Fibroblast of mammary gland (primary cell): ENCODE data around the gene MYH16.
A peak's percentile ranks its signal among the peaks of the same experiment; 100 is the strongest.
"Not testable (repeated sequence)": the region's sequence is repeated elsewhere in the genome, so short reads cannot be mapped to it uniquely, and the experiment has no call there.

Experiments used
- DNase-seq: peaks from one replicate; pipeline ENCODE4 v3.0.0-alpha.2; 2010; ENCODE audit warnings: low read depth
- H3K4me3 ChIP-seq: 2 replicates; pipeline ENCODE4 v1.5.1; 2011; ENCODE audit warnings: low read depth, mild to moderate bottlenecking, low read length, moderate library complexity; ENCODE audit not compliant: control insufficient read depth
- TF ChIP-seq, protein P1 (sequence below): conservative IDR thresholded peaks from 2 replicates; pipeline ENCODE4 v1.5.1; 2011; ENCODE audit warnings: low read depth, low read length, inconsistent platforms; ENCODE audit not compliant: control insufficient read depth, insufficient read depth

The MYH16 gene

DNA sequence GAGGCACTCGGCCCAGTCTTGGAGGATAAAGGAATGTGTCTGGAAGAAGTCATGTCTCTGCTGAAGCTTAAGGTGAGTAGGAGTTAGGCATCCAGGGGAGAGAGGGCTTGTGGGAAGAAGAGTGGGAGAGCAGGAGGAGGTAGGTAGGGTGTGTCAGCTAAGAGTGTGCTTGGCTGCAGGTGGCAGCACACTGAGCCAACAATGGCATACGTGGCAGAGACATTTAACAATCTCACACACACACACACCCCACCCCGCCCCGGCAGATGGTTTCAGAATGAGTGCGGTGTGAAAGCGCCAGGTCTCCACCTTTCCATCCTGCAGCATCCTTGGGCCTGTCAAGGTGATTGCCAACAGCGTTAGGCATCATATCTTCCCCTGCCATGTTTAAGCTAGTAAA is 41.9 kb downstream of the MYH16 start:
- TF ChIP-seq, protein P1, sequence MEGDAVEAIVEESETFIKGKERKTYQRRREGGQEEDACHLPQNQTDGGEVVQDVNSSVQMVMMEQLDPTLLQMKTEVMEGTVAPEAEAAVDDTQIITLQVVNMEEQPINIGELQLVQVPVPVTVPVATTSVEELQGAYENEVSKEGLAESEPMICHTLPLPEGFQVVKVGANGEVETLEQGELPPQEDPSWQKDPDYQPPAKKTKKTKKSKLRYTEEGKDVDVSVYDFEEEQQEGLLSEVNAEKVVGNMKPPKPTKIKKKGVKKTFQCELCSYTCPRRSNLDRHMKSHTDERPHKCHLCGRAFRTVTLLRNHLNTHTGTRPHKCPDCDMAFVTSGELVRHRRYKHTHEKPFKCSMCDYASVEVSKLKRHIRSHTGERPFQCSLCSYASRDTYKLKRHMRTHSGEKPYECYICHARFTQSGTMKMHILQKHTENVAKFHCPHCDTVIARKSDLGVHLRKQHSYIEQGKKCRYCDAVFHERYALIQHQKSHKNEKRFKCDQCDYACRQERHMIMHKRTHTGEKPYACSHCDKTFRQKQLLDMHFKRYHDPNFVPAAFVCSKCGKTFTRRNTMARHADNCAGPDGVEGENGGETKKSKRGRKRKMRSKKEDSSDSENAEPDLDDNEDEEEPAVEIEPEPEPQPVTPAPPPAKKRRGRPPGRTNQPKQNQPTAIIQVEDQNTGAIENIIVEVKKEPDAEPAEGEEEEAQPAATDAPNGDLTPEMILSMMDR, result no peak
- no peak for DNase-seq
- no peak overlapping the region for H3K4me3 ChIP-seq

DNA sequence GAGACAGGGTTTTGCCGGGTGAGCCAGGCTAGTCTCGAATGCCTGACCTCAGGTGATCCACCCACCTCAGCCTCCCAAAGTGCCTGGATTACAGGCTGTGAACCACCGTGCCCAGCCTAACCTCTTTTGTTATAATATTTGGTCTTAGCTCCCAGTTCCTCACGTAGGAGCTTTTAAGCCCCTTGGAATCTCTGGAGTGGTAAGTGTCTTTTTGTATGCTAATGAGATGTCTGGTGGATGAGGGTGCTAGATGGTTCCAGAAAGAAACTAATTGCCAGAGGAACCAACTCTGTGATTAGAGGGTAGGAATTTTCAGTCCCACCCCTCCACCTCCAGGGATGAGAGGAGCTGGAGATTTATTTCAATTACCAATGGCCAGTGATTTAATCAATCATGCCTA is 47.7 kb downstream of the MYH16 start:
- H3K4me3 ChIP-seq, result no peak overlapping the region
- TF ChIP-seq, protein P1, result no peak
- no peak for DNase-seq

DNA sequence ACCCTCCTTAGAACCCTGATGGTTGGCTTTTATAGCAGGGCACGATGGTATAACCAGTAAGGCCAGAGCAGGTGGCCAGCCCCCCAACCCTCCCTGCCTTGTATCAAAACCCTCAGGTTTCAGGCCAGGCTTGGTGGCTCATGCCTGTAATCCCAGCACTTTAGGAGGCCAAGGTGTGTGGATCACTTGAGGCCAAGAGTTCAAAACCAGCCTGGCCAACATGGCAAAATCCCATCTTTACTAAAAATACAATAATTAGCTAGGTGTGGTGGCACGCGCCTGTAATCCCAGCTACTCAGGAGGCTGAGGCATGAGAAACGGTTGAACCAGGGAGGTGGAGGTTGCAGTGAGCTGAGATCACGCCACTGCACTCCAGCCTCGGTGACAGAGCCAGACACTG is 50.0 kb downstream of the MYH16 start:
- DNase-seq, H3K4me3 ChIP-seq: not testable (repeated sequence)

DNA sequence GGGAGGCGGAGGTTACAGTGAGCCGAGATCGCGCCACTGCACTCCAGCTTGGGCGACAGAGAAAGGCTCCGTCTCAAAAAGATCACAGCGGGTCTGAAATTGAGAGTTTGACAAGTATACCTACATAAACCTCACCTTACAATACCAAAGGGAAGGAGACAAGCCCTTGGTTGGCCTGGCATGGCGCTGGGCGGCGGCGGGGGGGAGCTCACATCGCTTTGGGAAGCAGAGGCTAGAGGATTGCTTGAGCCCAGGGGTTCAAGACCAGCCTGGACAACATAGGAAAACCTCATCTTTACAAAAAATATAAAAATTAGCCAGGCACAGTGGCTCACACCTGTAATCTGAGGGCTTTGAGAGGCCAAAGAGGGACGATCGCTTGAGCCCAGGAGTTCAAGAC is 51.9 kb downstream of the MYH16 start:
- TF ChIP-seq, protein P1, result no peak
- H3K4me3 ChIP-seq, result peak overlapping the region; percentile 80
- no peak for DNase-seq

DNA sequence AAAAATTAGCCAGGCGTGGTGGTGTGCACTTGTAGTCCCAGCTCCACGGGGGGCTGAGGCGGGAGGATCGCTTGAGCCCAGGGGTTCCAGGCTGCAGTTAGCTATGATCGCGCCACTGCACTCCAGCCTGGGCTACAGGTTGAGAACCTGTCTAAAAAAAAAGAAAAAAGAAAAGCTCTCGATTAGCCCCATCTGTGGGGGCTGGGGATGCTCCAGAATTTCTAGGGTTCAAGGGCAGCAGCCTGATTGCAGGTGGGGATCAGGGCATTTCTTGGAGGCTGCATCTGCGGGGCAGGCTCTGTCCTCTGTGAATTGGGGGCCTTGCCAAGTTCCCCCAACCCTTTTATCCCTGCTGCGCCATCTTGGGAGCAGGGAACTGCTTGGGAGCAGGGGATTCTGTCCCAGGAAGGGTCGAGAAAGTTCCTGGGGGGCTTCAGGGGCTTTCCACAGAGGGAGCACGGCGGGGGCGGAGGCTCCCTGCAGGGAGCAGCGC is 52.4 kb downstream of the MYH16 start:
- DNase-seq, result no peak
- H3K4me3 ChIP-seq, result peak overlapping the region; percentile 80

DNA sequence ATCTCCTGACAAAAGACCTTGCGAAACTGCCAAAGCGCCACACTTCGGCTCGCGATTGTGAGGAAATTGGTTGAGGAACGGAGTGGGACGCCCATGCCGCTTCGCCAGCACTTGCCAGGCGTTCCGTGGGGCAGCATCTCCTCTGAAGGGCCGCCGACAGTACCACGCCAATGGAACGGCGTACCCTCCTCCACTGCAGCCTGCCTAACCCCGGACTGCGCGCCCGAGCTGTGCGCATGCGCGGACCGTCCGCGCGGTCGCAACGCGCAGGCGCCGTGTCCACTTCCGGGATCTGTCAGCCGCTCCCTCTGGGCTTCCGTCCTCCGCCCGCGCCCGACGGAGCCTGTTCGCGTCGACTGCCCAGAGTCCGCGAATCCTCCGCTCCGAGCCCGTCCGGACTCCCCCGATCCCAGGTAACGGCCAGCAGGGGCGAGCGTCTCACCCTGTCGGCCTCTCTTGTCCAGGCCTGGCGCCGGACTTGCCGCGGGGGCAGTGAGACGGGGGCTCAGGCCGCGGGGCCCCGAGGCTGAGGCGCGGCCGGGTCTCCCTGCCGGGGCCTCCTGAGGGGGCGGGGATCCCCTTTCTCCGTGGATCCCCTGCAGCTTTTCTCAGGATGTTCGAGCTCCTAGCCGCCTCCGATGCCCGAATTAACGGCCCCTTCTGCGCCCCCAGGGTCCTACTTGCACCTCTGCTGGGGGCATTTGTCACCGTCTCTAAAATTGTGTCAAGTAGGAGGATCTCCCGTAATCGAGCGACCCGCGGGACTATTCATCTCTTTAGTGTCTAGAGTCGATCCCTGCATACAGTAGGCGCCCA is 53.2 kb downstream of the MYH16 start, which contains the start of gene ARPC1A:
ARPC1A (plus strand) TSS at position 307 of the 816 bp plus-strand sequence. CDS start 7,456 bp downstream, outside the sequence.
- H3K4me3 ChIP-seq, result peak within 1 kb of the TSS; percentile 80
- TF ChIP-seq, protein P1, result peak; percentile 23
- DNase-seq, result peak; percentile 93

More for the DNA sequence above, 52.4 kb downstream of the MYH16 start:
- TF ChIP-seq, protein P1, result no peak

DNA sequence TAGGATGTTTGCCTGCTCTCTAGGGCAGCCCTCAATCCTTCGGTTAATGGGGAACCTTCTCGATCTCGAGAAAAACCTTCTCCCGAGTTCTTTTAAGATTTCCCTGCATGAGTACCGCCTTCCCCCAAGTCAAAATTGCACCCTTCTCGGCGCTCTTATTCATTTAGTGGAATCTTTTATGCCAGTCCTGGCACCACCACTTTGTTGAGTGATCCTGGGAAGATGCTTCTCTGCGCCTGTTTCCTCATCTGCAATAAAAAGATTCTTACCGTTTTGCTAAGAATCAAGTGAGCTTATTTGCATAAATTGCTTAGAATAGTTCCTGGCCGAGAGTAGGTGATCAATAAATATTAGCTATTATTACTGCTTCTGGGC is 53.8 kb downstream of the MYH16 start:
- TF ChIP-seq, protein P1, result no peak
- no peak for DNase-seq
- H3K4me3 ChIP-seq, result peak overlapping the region; percentile 80

DNA sequence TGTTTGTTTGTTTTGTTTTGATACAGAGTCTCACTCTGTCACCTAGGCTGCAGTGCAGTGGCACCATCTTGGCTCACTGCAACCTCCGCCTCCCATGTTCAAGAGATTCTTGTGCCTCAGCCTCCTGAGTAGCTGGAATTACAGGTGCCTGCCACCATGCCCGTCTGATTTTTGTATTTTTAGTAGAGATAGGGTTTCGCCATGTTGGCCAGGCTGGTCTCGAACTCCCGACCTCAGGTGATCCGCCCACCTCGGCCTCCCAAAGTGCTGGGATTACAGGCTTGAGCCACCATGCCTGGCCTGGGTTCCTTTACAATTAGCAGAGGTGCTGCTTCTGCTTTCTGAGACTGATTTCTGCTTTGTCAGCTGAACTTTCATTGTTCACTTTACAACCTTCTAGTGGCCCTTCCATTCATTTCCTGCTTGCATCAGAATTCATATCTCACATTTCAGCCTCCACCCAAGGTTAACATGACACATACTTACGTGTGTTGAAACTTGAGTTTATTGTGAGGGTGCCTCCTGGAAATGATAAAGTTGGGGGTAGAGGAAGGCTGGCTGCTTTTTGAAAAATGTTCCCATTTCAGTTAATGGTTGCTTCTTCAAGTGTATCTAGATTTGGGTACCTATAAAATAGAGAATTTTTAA is 57.8 kb downstream of the MYH16 start:
- peak; percentile 90 for DNase-seq
- not testable (repeated sequence) for H3K4me3 ChIP-seq
